ENCODE measurements around the gene BCL2L15.
"Not testable (repeated sequence)": the region's sequence is repeated elsewhere in the genome, so short reads cannot be mapped to it uniquely, and the experiment has no call there.

The BCL2L15 gene

GRCh38 chr1:113870778-113871177 lies 16.6 kb downstream of the BCL2L15 start:
- DNase-seq: peak; percentile 37

GRCh38 chr1:113868387-113869083 lies 18.8 kb downstream of the BCL2L15 start:
- DNase-seq: peak; percentile 53

GRCh38 chr1:113861641-113862040 lies 25.7 kb downstream of the BCL2L15 start:
- no peak for DNase-seq

GRCh38 chr1:113860891-113861290 lies 26.5 kb downstream of the BCL2L15 start:
- DNase-seq: no peak

GRCh38 chr1:113859478-113860175 lies 27.8 kb downstream of the BCL2L15 start:
- no peak for DNase-seq

- no peak for DNase-seq
Measured at GRCh38 chr1:113858982-113859381, 28.4 kb downstream of the BCL2L15 start.

GRCh38 chr1:113858418-113858817 lies 29.0 kb downstream of the BCL2L15 start:
- DNase-seq: no peak

- no peak for DNase-seq
Measured at GRCh38 chr1:113857776-113858175, 29.6 kb downstream of the BCL2L15 start.

- DNase-seq: no peak
Measured at GRCh38 chr1:113856401-113856790, 31.0 kb downstream of the BCL2L15 start.

- DNase-seq: no peak
Measured at GRCh38 chr1:113855630-113856400, 31.6 kb downstream of the BCL2L15 start.

- DNase-seq: no peak
Measured at GRCh38 chr1:113854234-113854633, 33.1 kb downstream of the BCL2L15 start.

- DNase-seq: not testable (repeated sequence)
Measured at GRCh38 chr1:113852694-113853093, 34.7 kb downstream of the BCL2L15 start.

- DNase-seq: no peak
Measured at GRCh38 chr1:113850127-113850796, 37.1 kb downstream of the BCL2L15 start.

- DNase-seq: no peak
Measured at GRCh38 chr1:113849072-113849471, 38.3 kb downstream of the BCL2L15 start.

GRCh38 chr1:113846391-113847035 lies 40.9 kb downstream of the BCL2L15 start:
- DNase-seq: no peak

- no peak for DNase-seq
Measured at GRCh38 chr1:113836534-113836933, 50.8 kb downstream of the BCL2L15 start.

- DNase-seq: peak; percentile 67
Measured at GRCh38 chr1:113835686-113836290, 51.6 kb downstream of the BCL2L15 start.

- DNase-seq: no peak
Measured at GRCh38 chr1:113834716-113835115, 52.7 kb downstream of the BCL2L15 start.
